ENCODE results near the gene MPDU1.

Gene MPDU1

GRCh38 chr17:7583253-7584109 lies at the start of gene MPDU1:
Gene MPDU1, plus strand, starts transcription at chr17:7583852. Its CDS starts 11 bp downstream, at chr17:7583863.
- ChIA-PET CTCF (no interaction called here), POLR2A (ENCODE audit: low non-redundant PET) (interaction anchor here (0.5 to 1.0 kb wide), 3 partner anchors 10 to 640 kb away, joined by 3 to 4 read pairs (median 3); no protein-coding TSS in a partner anchor)
- peak; percentile 88 for DNase-seq (ENCODE audit: low spot score)
- H3K27ac ChIP-seq, result peak within 1 kb of the TSS; percentile 100
- no peak for TF ChIP-seq CTCF (conservative IDR thresholded peaks at IDR 0.05; ENCODE audit: low read depth)

GRCh38 chr17:7538050-7538449 lies 45.6 kb upstream of the MPDU1 start:
- POLR2A ChIA-PET (ENCODE audit: low non-redundant PET), result no interaction called here
- no peak for DNase-seq (ENCODE audit: low spot score)
- CTCF ChIA-PET, result no interaction called here
- H3K27ac ChIP-seq, result no peak overlapping the region
- TF ChIP-seq CTCF (conservative IDR thresholded peaks at IDR 0.05; ENCODE audit: low read depth), result no peak

- CTCF ChIA-PET, result no interaction called here
- no peak overlapping the region for H3K27ac ChIP-seq
- POLR2A ChIA-PET (ENCODE audit: low non-redundant PET), result no interaction called here
- TF ChIP-seq CTCF (conservative IDR thresholded peaks at IDR 0.05; ENCODE audit: low read depth), result no peak
- no peak for DNase-seq (ENCODE audit: low spot score)
Observed at GRCh38 chr17:7538891-7539545, 44.6 kb upstream of the MPDU1 start.

- no peak for DNase-seq (ENCODE audit: low spot score)
- ChIA-PET POLR2A (ENCODE audit: low non-redundant PET) (no interaction called here), CTCF (interaction anchor here (0.6 to 0.7 kb wide), 2 partner anchors 9 to 11 kb away, joined by 3 read pairs; no protein-coding TSS in a partner anchor)
- no peak overlapping the region for H3K27ac ChIP-seq
- TF ChIP-seq CTCF (conservative IDR thresholded peaks at IDR 0.05; ENCODE audit: low read depth), result no peak
Observed at GRCh38 chr17:7541074-7541621, 42.5 kb upstream of the MPDU1 start.

- CTCF ChIA-PET, result interaction anchor here (0.7 to 1.6 kb wide), 2 partner anchors 16 to 221 kb away, joined by 3 to 4 read pairs; no protein-coding TSS in a partner anchor
- no peak for DNase-seq (ENCODE audit: low spot score)
- no peak overlapping the region for H3K27ac ChIP-seq
- no peak for TF ChIP-seq CTCF (conservative IDR thresholded peaks at IDR 0.05; ENCODE audit: low read depth)
- POLR2A ChIA-PET (ENCODE audit: low non-redundant PET), result no interaction called here
Observed at GRCh38 chr17:7544911-7545310, 38.7 kb upstream of the MPDU1 start.

GRCh38 chr17:7548585-7549400 lies 34.9 kb upstream of the MPDU1 start, which contains the start of gene TNFSF12:
Gene TNFSF12, plus strand, starts transcription at chr17:7549058. Its CDS starts 96 bp downstream, at chr17:7549154.
- DNase-seq (ENCODE audit: low spot score), result no peak
- CTCF ChIA-PET, result interaction anchor here (0.8 kb wide), 1 partner anchor 12 kb away, joined by 3 read pairs; no protein-coding TSS in a partner anchor
- TF ChIP-seq CTCF (conservative IDR thresholded peaks at IDR 0.05; ENCODE audit: low read depth), result no peak
- POLR2A ChIA-PET (ENCODE audit: low non-redundant PET), result no interaction called here
- peak within 1 kb of the TSS; percentile 53 for H3K27ac ChIP-seq
